Measurements from ENCODE around the gene ZNF611. TPM values are rescaled to one million over a fixed set of nuclear protein-coding genes. Genes with fewer than 3 reads are reported as not detected.

Gene ZNF611
- total and polyA plus RNA-seq, 10 of the 15 experiments (the other 5 are each of a cell fraction or from before 2014, with no cell fraction given) = 1.4 to 16.8 (median 7.6) TPM

DNA sequence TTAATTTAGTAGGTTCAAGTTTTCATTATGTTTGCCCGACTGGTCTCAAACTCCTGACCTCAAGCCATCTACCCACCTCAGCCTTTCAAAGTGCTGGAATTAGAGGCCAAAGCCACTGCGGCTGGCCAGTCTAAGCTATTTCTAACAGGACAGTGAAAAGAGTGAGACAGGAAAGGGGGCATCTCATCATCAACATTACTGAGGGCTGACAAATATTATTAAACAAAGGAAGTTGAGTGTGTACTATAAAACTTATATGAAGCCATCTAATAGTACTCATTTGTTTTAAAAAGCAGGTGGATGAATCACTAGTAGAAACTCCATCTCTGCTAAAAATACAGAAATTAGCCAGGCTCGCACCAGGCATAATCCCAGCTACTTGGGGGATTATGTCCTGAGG lies 24.3 kb downstream of the ZNF611 start:
- WGBS (ENCODE audit: insufficient coverage, insufficient replicate concordance, low lambda C conversion rate, missing lambda C conversion rate) = 98% methylated on average over 3 of the region's 3 CpGs
- DNase-seq (ENCODE audit: low read depth, low spot score) = no peak
- TF ChIP-seq, protein P1, sequence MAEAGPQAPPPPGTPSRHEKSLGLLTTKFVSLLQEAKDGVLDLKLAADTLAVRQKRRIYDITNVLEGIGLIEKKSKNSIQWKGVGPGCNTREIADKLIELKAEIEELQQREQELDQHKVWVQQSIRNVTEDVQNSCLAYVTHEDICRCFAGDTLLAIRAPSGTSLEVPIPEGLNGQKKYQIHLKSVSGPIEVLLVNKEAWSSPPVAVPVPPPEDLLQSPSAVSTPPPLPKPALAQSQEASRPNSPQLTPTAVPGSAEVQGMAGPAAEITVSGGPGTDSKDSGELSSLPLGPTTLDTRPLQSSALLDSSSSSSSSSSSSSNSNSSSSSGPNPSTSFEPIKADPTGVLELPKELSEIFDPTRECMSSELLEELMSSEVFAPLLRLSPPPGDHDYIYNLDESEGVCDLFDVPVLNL (IDR thresholded peaks at IDR 0.05; ENCODE audit: low read depth, low read length) = no peak
- TF ChIP-seq, protein P2, sequence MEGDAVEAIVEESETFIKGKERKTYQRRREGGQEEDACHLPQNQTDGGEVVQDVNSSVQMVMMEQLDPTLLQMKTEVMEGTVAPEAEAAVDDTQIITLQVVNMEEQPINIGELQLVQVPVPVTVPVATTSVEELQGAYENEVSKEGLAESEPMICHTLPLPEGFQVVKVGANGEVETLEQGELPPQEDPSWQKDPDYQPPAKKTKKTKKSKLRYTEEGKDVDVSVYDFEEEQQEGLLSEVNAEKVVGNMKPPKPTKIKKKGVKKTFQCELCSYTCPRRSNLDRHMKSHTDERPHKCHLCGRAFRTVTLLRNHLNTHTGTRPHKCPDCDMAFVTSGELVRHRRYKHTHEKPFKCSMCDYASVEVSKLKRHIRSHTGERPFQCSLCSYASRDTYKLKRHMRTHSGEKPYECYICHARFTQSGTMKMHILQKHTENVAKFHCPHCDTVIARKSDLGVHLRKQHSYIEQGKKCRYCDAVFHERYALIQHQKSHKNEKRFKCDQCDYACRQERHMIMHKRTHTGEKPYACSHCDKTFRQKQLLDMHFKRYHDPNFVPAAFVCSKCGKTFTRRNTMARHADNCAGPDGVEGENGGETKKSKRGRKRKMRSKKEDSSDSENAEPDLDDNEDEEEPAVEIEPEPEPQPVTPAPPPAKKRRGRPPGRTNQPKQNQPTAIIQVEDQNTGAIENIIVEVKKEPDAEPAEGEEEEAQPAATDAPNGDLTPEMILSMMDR (IDR thresholded peaks at IDR 0.05 in 2 of 3, conservative IDR thresholded peaks at IDR 0.05 in 1 of 3; ENCODE audit: control insufficient read depth in 2 of 3, extremely low read depth in 1 of 3, insufficient read depth in 1 of 3, low read depth in 3 of 3, low read length in 3 of 3) = no peak
- TF ChIP-seq, protein P3, sequence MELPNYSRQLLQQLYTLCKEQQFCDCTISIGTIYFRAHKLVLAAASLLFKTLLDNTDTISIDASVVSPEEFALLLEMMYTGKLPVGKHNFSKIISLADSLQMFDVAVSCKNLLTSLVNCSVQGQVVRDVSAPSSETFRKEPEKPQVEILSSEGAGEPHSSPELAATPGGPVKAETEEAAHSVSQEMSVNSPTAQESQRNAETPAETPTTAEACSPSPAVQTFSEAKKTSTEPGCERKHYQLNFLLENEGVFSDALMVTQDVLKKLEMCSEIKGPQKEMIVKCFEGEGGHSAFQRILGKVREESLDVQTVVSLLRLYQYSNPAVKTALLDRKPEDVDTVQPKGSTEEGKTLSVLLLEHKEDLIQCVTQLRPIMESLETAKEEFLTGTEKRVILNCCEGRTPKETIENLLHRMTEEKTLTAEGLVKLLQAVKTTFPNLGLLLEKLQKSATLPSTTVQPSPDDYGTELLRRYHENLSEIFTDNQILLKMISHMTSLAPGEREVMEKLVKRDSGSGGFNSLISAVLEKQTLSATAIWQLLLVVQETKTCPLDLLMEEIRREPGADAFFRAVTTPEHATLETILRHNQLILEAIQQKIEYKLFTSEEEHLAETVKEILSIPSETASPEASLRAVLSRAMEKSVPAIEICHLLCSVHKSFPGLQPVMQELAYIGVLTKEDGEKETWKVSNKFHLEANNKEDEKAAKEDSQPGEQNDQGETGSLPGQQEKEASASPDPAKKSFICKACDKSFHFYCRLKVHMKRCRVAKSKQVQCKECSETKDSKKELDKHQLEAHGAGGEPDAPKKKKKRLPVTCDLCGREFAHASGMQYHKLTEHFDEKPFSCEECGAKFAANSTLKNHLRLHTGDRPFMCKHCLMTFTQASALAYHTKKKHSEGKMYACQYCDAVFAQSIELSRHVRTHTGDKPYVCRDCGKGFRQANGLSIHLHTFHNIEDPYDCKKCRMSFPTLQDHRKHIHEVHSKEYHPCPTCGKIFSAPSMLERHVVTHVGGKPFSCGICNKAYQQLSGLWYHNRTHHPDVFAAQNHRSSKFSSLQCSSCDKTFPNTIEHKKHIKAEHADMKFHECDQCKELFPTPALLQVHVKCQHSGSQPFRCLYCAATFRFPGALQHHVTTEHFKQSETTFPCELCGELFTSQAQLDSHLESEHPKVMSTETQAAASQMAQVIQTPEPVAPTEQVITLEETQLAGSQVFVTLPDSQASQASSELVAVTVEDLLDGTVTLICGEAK (IDR thresholded peaks at IDR 0.05; ENCODE audit: borderline replicate concordance) = no peak
- TF ChIP-seq, protein P4, sequence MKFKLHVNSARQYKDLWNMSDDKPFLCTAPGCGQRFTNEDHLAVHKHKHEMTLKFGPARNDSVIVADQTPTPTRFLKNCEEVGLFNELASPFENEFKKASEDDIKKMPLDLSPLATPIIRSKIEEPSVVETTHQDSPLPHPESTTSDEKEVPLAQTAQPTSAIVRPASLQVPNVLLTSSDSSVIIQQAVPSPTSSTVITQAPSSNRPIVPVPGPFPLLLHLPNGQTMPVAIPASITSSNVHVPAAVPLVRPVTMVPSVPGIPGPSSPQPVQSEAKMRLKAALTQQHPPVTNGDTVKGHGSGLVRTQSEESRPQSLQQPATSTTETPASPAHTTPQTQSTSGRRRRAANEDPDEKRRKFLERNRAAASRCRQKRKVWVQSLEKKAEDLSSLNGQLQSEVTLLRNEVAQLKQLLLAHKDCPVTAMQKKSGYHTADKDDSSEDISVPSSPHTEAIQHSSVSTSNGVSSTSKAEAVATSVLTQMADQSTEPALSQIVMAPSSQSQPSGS (IDR thresholded peaks at IDR 0.05; ENCODE audit: low read length) = no peak
- TF ChIP-seq NR2F1 (conservative IDR thresholded peaks at IDR 0.05) = no peak
- no peak for TF ChIP-seq MTA2 (IDR thresholded peaks at IDR 0.05; ENCODE audit: low read depth)
- TF ChIP-seq RAD51 (IDR thresholded peaks at IDR 0.05) = no peak
- TF ChIP-seq ZNF274 (IDR thresholded peaks at IDR 0.05; ENCODE audit: insufficient read depth, insufficient read length) = no peak
- no peak for TF ChIP-seq POLR2AphosphoS2 (IDR thresholded peaks at IDR 0.05; ENCODE audit: low read depth, low read length)
- no peak for TF ChIP-seq STAT3 (IDR thresholded peaks at IDR 0.05; ENCODE audit: low read depth, low read length)
- no peak for TF ChIP-seq KLF5 (IDR thresholded peaks at IDR 0.05; ENCODE audit: partially characterized antibody)
- TF ChIP-seq KDM1A (IDR thresholded peaks at IDR 0.05; ENCODE audit: borderline replicate concordance) = no peak
- no peak for TF ChIP-seq SMC3 (IDR thresholded peaks at IDR 0.05; ENCODE audit: borderline replicate concordance, low read length)
- TF ChIP-seq MTA3 (IDR thresholded peaks at IDR 0.05; ENCODE audit: borderline replicate concordance, low read length) = no peak
- TF ChIP-seq, protein P5, sequence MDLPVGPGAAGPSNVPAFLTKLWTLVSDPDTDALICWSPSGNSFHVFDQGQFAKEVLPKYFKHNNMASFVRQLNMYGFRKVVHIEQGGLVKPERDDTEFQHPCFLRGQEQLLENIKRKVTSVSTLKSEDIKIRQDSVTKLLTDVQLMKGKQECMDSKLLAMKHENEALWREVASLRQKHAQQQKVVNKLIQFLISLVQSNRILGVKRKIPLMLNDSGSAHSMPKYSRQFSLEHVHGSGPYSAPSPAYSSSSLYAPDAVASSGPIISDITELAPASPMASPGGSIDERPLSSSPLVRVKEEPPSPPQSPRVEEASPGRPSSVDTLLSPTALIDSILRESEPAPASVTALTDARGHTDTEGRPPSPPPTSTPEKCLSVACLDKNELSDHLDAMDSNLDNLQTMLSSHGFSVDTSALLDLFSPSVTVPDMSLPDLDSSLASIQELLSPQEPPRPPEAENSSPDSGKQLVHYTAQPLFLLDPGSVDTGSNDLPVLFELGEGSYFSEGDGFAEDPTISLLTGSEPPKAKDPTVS (IDR thresholded peaks at IDR 0.05; ENCODE audit: low read depth, low read length) = no peak

More for the DNA sequence above, 24.3 kb downstream of the ZNF611 start:
- peaks cover 0 to 15% of the 10 kb centered on the region in 2 experiments; a peak in 2 of 4 replicates for H3K36me3 ChIP-seq (ENCODE audit: control insufficient read depth in 2 of 2, insufficient read depth in 2 of 2, low read length in 1 of 2)
- in situ Hi-C loops (cut with MboI) (no loop called here), intact Hi-C loops (cut with micrococcal nuclease; ENCODE audit: unreplicated experiment) (no loop called here)
- ChIA-PET SMC1A (ENCODE audit: uncharacterized antibody, unreplicated experiment) (no interaction called here), RAD21 (ENCODE audit: unreplicated experiment) (no interaction called here), POLR2A (no interaction called here), CTCF (interaction anchor here (1.1 kb wide), 1 partner anchor 42 kb away, joined by 3 read pairs; no protein-coding TSS in a partner anchor)
- no peaks in the 10 kb centered on the region for H3K4me1 ChIP-seq (ENCODE audit: control insufficient read depth, insufficient read depth, low read length)
- no peak overlapping the region for H3K9ac ChIP-seq (ENCODE audit: control insufficient read depth, insufficient read depth, low read length)
- H3K27me3 ChIP-seq (replicated peaks in 1 of 2; ENCODE audit: control insufficient read depth in 2 of 2, insufficient read depth in 2 of 2, low read length in 1 of 2) = no peaks in the 10 kb centered on the region
- no peak overlapping the region for H3K4me2 ChIP-seq (ENCODE audit: control insufficient read depth, insufficient read depth)
- no peaks in the 10 kb centered on the region for H3K79me2 ChIP-seq (ENCODE audit: control insufficient read depth, insufficient read depth, low read length)
- ATAC-seq (no peak), FAIRE-seq (no peak)
- no peak overlapping the region for H3K27ac ChIP-seq (ENCODE audit: control insufficient read depth, insufficient read depth)
- peaks cover 6% of the 10 kb centered on the region for H3K9me3 ChIP-seq (replicated peaks; ENCODE audit: control insufficient read depth, insufficient read depth, low read length)
- no peaks in the 10 kb centered on the region for H4K20me1 ChIP-seq (ENCODE audit: control insufficient read depth, insufficient read depth)
- BruUV-seq (replicated peaks) = no TSS peak
- no peak overlapping the region for H2AFZ ChIP-seq (ENCODE audit: control insufficient read depth, low read depth, low read length)
- H3K4me3 ChIP-seq = no peak overlapping the region
